COLO668 (cell line): ENCODE data around the gene CFAP46.
"Not testable (repeated sequence)": the region's sequence is repeated elsewhere in the genome, so short reads cannot be mapped to it uniquely, and the experiment has no call there.

Experiments used
- DNase-seq: peaks from one replicate; lab custom pipeline; 2025; ENCODE audit not compliant: unreplicated experiment; lab: John Stamatoyannopoulos, UW

Gene CFAP46

DNA sequence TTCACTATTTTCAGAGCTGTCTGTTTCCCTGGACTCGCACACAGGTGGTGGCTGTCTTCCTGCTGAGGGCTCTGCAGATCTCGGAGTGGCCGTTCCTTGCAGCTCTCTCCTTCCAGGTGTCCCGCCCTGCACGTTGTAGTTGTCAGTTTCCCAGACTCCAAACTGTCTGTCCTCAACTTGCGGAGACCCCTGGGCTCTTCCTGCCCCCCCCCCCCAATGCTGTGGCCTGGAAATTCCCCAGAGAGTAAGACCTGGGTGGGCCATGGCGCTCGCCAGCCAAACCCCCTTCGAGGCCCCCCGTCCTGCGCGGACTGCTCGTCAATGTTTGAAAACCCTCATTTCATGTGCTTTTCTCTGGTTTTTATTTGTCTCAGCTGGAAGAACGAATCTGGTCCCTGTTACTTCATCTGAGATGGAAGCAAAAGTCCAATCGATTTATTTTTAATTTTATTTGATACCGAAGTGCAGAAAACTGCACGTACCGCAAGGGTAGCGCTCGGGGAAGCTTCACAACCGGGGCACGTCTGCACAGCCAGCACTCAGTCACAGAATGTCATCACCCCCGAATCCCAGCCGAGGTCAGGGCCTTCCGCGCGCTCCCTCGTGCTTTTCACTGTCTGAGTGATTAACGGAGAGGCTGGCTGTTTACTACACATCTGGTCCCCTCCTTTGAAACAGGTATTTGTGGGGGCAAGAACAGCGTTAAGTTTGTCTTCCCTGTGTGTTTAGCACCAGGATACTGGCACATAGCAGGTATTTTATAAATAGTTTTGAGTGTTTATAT, 110.0 kb downstream of the CFAP46 start:
- no peak for DNase-seq

DNA sequence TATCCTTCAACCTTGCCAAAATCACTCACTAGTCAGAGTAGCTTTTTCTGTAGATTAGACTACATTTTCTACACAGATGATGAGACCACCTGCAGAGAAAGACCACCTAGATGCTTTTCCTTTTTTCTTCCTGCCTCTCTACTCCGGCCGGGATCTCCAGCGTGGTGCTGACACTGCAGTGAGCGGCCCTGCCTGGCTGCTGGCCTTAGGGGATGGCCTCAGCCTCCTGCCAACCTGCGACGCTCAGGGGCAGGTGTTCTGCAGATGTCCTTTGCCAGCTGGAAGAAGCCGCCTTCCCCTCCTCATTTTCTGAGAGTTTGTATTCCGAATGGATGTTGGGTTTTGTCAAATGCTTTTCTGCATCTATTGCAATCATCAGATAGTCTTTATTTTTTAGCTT, 113.0 kb downstream of the CFAP46 start:
- DNase-seq, result no peak

DNA sequence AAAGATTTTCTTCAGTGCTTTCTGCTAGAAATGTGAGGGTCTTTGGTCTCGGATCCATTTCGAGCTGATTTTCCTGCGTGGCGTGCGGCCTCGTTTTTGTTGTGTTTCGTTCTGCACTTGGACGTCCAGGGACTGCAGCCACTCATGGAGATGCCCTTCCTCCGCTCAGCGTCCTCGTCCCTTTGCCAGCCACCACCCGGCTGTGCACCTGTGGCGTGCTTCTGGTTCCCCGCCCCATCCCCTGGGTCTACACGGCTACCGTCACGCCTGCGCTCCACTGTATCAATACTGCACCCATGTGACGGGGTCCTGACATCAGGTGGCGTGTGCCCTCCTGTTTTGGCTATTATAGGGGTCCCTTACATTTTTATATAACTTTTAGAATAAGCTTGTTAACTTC, 113.7 kb downstream of the CFAP46 start:
- DNase-seq, result no peak

DNA sequence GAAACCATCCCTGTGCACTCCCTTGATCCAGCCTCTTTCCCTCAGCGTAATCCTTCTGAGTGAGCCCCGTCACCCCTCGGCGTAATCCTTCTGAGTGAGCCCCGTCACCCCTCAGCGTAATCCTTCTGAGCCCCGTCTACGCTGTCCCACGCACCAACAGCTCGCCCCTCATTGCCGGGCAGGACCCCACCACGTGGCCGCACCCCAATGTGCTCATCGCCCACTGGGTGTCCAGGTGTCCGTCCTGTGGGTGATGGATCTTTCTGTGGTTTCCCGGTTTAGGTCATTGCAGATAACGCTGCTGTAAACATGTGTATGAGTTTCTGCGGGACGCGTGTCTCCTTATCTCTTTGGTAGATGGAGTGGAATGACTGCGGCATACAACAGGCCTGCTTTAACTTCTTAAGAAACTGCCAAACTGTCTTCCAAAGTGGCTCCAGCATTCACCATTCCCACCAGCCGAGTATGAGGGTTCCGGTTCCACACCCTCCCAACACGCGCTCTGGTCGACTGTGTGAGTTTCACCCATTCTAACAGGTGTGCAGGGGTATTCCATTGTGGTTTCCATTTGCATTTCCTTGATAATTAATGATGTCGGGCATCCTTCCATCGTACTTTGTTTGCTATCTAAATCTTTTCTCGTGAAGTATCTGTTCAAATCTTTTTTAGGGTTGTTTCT, 114.4 kb downstream of the CFAP46 start:
- no peak for DNase-seq

DNA sequence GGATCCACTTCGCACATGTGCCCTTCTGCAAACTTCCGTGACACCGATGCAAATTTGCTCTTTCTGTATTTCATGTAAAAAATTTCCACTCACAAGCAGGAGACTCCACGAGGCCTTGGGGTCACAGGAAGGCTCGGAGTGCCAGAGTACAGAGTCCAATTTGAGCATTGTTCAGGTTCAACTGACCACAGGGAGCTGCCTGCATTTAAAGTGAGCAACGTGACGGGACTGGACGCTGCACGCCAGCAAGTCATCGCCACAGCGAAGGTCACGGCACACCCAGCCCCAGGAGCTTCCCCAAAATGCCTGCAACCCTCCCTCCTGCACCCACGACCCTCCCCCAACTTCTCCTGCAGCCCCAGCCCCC, 115.0 kb downstream of the CFAP46 start:
- DNase-seq, result no peak

DNA sequence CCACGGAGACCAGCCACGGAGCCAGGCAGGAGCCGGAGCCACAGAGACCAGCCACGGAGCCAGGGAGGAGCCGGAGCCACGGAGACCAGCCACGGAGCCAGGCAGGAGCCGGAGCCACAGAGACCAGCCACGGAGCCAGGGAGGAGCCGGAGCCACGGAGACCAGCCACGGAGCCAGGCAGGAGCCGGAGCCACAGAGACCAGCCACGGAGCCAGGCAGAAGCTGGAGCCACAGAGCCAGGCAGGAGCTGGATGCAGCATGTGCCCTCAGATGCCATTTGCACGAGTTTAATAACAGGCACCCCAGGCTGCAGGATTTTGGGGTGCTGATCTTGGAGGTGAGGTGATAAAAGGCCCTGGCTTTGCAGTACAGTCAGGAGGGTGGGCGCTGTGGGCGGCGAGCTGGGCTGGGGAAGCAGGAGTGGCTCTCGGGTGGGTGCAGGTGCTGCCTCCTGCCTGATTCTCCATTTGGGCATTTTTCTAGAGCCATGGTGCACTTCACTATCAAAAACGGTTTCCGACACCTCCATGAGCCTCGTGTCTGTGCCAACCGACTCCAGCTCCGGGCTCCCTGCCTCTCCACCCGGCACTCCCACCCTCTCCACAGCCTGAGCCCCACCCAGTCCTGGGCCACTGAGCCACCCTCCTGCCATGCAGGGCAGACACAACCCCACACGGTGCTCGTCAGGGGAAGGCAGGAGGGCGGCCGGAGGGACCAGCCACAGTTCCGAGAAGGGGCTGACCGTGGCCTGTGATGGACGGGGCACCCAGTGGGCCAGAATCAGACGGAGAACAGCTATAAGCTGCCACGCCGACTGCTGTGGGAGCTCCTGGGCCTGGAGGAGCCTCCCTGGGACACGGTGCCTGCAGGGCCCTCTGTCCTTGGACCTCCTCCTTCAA, 115.6 kb downstream of the CFAP46 start:
- DNase-seq, result no peak

DNA sequence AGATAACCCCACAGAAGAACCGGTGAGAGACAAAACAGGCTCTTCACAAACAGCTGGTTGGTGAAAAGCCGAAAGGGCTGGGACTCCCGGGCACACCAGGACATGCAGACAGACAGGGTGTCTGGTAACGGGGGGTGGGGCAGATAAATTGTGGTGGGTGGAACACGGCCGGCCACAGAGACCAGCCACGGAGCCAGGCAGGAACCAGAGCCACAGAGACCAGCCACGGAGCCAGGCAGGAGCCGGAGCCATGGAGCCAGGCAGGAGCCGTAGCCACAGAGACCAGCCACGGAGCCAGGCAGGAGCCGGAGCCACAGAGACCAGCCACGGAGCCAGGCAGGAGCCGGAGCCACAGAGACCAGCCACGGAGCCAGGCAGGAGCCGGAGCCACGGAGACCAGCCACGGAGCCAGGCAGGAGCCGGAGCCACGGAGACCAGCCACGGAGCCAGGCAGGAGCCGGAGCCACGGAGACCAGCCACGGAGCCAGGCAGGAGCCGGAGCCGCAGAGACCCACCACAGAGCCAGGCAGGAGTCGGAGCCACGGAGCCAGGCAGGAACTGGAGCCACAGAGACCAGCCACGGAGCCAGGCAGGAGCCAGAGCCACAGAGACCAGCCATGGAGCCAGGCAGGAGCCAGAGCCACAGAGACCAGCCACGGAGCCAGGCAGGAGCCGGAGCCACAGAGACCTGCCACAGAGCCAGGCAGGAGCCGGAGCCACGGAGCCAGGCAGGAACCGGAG, 116.4 kb downstream of the CFAP46 start:
- not testable (repeated sequence) for DNase-seq

DNA sequence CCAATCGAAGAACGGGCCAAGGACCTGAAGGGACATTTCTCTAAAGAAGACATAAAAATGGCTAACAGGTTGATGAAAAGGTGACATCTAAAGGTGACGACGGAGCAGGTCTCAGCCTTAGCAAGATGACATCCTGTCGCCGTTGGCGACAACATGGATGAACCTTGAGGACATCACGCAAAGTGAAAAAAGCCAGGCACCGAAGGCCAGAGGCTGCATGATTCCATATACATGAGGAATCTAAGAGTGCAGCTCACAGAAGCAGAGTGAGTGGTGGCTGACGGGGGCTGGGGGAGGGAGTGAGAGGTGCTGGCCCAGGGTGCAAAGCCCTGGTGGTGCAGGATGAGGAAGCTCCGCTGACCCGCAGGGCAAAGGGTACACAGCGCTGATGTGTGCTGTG, 122.3 kb downstream of the CFAP46 start:
- no peak for DNase-seq

DNA sequence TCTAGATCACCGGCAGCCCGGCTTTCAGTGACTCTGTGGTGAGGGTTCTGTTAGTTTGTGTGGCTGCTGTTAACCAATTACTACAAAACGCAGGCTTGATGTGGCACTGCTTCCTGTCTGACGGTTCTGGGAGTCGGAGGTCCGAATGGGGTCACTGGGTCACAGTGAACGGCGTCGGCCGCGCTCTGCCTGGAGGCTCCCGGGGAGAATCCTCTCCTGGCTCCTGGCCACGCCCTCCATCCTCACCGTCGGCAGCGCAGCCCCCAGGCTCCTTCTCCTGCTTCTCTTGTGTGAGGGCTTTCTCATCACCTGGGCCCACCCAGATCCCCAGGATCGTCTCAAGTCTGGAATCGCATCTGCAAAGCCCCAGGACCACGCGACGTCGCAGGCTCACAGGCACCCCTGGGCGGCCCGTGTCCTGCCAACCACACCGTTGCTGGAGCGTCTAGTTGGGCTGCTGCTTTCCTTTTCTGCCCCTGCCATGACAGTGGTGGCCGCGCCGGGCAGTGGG, 124.6 kb downstream of the CFAP46 start:
- DNase-seq, result no peak

DNA sequence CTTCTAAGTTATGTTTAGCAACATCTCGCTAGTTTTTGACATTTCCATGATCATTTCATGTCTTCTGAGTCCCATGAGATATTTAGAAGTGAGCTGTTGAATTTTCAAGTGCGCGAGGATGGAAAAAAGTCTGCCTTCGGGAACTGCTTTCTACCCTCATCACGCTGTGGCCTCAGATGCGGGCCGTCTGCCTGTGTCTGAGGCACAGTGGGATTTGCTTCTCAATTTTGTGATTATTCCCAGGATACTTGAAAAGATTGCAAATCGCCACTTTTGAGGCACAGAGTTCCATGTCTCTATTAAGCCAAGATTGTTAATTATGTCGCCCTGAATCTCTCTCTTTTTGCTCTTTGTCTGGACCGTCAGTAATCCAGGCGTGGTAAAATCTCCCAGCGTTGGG, 125.7 kb downstream of the CFAP46 start:
- no peak for DNase-seq

DNA sequence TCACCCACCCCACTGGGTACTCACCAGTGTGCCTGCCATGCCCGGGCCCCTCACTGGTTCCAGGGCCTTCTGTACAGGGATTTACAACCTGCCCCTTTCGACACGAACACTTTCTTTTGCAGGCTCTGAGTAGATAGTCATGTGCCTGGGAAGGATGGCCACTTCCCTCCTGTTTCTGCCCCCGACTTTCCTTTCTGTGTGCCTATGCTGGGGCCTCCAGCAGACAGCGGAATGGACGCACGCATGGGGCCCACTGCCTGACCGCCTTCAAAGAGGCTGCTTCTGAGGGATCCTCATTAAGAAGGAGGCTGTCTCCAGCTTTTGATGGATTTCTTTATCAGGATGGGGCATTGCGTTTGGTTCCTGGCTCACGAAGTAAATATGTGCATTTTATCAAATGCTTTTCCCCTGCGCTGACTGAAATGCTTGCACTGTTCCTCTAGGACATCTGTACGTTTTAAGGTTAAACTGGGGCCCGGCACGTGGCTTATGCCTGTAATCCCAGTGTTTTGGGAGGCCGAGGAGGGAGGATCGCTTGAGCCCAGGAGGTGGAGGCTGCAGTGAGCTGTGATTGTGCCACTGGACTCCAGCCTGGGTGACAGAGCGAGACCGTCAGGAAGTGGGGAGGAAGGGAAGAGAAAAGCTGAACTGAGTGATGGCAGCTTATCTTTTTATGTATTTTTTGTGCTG, 127.1 kb downstream of the CFAP46 start:
- DNase-seq, result no peak

DNA sequence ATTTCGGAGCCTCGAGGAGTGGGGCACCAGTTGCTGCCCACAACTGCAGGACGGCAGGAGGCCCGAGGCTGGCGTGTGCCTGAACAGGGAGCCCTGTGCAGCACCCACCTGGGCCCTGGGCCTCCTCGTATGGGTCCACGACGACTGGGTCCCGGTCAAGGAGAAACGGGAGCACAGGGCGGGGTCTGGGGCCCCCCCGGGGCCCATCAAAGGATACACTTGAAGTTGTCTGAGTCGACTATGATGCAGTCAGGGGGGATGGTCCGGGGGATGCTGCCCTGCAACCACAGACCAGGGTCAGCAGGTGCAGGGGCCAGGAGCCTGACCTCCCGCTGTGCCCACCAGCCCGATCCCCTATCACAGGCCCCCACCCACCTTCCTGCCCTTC, 127.9 kb downstream of the CFAP46 start:
- no peak for DNase-seq

DNA sequence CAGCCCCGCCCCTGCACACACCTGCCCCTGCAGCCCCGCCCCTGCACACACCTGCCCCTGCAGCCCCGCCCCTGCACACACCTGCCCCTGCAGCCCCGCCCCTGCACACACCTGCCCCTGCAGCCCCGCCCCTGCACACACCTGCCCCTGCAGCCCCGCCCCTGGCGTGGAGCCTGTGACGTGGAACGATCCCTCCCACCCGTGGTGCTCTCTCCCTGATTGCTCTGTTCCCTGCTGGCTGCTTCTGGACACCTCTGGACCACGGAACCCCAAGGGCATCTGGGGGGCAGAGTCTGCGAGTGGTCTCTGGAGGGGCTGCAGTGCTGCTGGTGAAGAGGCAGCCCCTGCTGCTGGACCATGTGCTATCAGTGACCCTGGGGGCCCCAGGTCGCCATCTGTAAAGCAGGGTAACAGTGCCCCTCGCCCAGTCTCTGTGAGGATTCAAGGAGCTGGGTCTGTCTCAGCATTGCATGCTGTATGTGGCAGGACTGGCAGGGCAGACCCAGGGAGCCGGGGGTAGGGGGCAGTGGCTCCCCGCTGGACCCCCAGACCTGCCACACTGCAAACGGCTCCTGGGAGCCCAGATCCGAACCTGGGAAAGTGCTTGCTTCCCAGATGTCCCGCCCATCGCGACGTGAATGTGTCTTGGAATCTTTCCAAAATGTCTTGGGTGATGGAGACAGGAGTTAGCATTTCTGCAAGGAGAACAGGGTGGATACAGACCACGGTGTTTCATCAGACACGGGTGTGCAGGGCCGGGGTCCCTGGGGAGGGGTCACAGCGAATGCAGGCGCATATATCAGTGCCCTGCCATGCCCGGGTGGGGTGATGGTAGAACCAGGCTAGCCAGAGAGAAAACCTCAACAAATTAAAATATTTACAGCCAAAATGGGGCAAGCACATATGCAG, 128.6 kb downstream of the CFAP46 start:
- no peak for DNase-seq

DNA sequence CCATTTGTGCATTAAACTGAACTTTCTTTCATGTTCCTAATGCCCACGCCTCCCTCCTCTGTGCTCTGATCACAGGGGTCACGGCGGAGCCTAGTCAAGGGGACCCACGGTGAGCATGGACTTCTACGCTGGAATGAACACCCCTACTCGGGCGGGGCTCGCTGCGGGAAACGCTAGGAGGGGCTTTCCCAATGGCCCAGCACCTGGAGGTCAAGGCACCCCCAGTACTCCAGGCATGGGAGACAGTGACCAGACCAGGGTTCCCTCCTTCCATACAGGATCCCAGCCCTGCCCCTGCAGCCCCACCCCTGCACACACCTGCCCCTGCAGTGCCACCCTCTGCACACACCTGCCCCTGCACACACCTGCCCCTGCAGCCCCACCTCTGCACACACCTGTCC, 129.4 kb downstream of the CFAP46 start:
- DNase-seq, result no peak

DNA sequence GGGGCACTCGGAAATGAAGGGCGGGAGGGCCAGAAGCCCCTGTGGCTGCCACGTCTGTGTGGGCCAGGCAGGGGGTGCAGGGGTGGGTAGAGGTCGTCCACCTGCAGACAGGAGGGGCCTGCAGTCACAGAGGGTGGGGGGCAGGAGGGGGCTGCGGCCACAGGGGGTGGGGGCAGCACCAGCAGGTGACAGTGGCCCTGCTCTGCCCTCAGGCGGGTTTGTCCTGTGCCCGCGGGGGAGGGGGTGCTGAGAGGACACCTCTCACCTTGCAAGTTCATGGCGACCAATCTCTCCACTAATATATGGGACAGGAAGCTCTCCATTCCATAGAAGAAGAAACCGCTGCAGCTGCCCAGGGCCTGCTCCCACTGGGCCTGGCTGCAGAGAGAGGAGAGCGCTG, 129.8 kb downstream of the CFAP46 start:
- no peak for DNase-seq

DNA sequence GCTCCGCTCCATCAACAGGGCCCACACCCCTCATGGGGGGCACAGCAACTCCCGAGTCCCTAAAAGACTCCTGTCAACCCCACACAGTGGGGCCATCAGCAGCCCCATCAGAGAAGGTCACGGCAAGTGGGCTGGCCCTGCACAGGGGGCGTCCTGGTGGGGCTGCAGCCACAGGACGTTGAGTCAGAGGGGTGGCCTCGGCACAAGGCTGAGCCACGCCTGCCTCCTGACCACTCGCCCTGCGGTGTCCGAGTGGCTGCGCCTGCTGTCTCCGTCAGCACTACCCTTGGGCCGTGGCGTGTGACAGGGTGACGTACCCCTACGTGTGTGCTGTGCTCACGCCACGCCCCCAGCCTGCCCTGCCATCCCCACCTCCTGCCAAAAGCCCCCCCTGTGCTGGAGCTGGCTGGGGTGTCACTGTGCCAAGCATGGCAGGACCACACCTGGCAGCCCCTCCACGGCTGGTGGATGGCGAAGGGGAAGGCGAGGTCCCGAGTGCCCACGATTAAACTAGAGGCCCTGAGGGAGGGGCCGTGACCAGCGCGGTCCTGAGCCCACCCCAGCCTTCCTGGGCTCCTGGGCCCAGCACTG, 130.4 kb downstream of the CFAP46 start:
- DNase-seq, result no peak

DNA sequence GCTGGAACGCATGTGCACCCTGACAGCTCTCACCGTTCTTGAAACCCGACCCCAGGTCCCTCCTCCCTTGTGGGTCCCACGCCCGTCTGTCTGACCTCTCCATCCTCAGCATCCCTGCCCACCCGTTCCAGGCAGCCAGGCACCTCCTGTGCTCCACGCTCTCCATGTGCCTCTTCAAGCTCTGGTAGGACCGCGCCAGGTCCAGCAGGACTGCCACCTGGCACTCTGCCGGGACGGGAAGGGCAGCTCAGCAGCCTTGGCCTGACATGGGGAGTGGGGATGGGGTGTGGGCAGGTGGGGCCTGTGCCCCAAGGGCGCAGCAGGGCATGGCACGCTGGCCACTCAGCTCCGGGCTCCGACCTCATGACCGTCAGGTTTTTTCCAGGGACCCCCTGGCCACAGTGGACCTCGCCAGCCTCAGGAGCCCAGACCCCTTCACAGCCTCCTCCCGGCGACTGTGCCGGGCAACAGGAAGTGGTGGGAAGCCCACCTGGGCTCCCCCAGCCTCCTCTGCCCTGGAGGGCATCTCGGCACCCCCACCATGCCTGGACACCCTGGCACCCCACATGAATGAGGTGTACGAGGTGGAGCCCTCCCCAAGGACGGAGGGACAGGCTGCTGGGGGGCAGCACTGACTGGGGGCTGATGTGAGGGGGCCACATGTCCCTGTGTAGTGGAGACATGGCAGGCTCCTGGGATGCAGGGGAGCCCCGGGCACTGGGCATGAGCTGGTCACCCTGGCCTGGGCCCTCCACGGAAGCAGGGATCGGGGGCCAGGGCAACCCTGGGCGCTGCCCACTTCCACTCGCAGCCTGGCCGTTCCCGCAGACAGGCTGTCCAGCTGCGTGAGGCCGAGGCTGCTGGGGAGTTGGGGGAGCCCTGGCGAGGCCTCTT, 131.3 kb downstream of the CFAP46 start:
- no peak for DNase-seq
